HG03342 (cell line): Measurements from ENCODE around the gene JPT2.

Source experiments
- ATAC-seq: cut with Tn5 transposase; IDR thresholded peaks from one replicate; pipeline ENCODE4 v1.9.1; 2021; ENCODE audit warnings: mild to moderate bottlenecking, moderate library complexity; ENCODE audit not compliant: unreplicated experiment

The JPT2 gene

GRCh38 chr16:1651094-1651973 is 26.7 kb upstream of the JPT2 start:
- ATAC-seq: no peak

- no peak for ATAC-seq
Measured at GRCh38 chr16:1651974-1652312, 26.1 kb upstream of the JPT2 start.

GRCh38 chr16:1653023-1653422 is 25.1 kb upstream of the JPT2 start:
- no peak for ATAC-seq

- no peak for ATAC-seq
Measured at GRCh38 chr16:1654505-1655268, 23.4 kb upstream of the JPT2 start.

GRCh38 chr16:1655269-1655807 is 22.7 kb upstream of the JPT2 start:
- ATAC-seq: no peak

- no peak for ATAC-seq
Measured at GRCh38 chr16:1655909-1656807, 21.9 kb upstream of the JPT2 start.

GRCh38 chr16:1656808-1657617 is 21.1 kb upstream of the JPT2 start:
- no peak for ATAC-seq

- no peak for ATAC-seq
Measured at GRCh38 chr16:1657841-1658240, 20.2 kb upstream of the JPT2 start.

- no peak for ATAC-seq
Measured at GRCh38 chr16:1659031-1659430, 19.0 kb upstream of the JPT2 start.

GRCh38 chr16:1661826-1662225 is 16.3 kb upstream of the JPT2 start:
- no peak for ATAC-seq

GRCh38 chr16:1662543-1662942 is 15.5 kb upstream of the JPT2 start:
- ATAC-seq: no peak

- ATAC-seq: no peak
Measured at GRCh38 chr16:1665829-1666228, 12.2 kb upstream of the JPT2 start.

- ATAC-seq: no peak
Measured at GRCh38 chr16:1666316-1666715, 11.8 kb upstream of the JPT2 start.

GRCh38 chr16:1667271-1667670 is 10.8 kb upstream of the JPT2 start:
- no peak for ATAC-seq

- ATAC-seq: no peak
Measured at GRCh38 chr16:1667916-1668315, 10.2 kb upstream of the JPT2 start.

- ATAC-seq: no peak
Measured at GRCh38 chr16:1668612-1669319, 9.3 kb upstream of the JPT2 start.

GRCh38 chr16:1669698-1670097 is 8.4 kb upstream of the JPT2 start:
- ATAC-seq: no peak

- ATAC-seq: no peak
Measured at GRCh38 chr16:1670371-1670770, 7.7 kb upstream of the JPT2 start.

- no peak for ATAC-seq
Measured at GRCh38 chr16:1670866-1671265, 7.2 kb upstream of the JPT2 start.
